HG03457 (cell line): ENCODE measurements around the gene THSD8.
"Not testable (repeated sequence)": the region's sequence is repeated elsewhere in the genome, so short reads cannot be mapped to it uniquely, and the experiment has no call there.

ENCODE experiments used
- ATAC-seq: cut with Tn5 transposase; IDR thresholded peaks from one replicate; pipeline ENCODE4 v1.9.1; 2021; ENCODE audit warnings: moderate number of reproducible peaks; ENCODE audit not compliant: unreplicated experiment

The THSD8 gene

GRCh38 chr19:12821761-12822160 lies 19.9 kb downstream of the THSD8 start:
- no peak for ATAC-seq

GRCh38 chr19:12825254-12826131 lies 23.6 kb downstream of the THSD8 start:
- no peak for ATAC-seq

GRCh38 chr19:12828494-12828893 lies 26.6 kb downstream of the THSD8 start:
- no peak for ATAC-seq

- no peak for ATAC-seq
Observed at GRCh38 chr19:12833418-12833737, 31.5 kb downstream of the THSD8 start.

GRCh38 chr19:12833738-12834565 lies 32.1 kb downstream of the THSD8 start:
- ATAC-seq: no peak

- no peak for ATAC-seq
Observed at GRCh38 chr19:12834566-12834943, 32.7 kb downstream of the THSD8 start, which contains the start of gene RTBDN. RTBDN (minus strand) TSS chr19:12834579; CDS start chr19:12829979, 4,600 bp downstream.

GRCh38 chr19:12834976-12835757 lies 33.3 kb downstream of the THSD8 start:
- ATAC-seq: no peak

- no peak for ATAC-seq
Observed at GRCh38 chr19:12836529-12836863, 34.6 kb downstream of the THSD8 start.

- no peak for ATAC-seq
Observed at GRCh38 chr19:12837225-12837624, 35.4 kb downstream of the THSD8 start.

GRCh38 chr19:12838182-12838885 lies 36.5 kb downstream of the THSD8 start, which contains the start of gene MAST1:
MAST1 (plus strand) TSS chr19:12838515; CDS start chr19:12838573, 58 bp downstream.
- ATAC-seq: no peak

- no peak for ATAC-seq
Observed at GRCh38 chr19:12838886-12839756, 37.3 kb downstream of the THSD8 start.

- ATAC-seq: no peak
Observed at GRCh38 chr19:12840091-12841079, 38.5 kb downstream of the THSD8 start.

- no peak for ATAC-seq
Observed at GRCh38 chr19:12841094-12841493, 39.2 kb downstream of the THSD8 start.

GRCh38 chr19:12842511-12842910 lies 40.6 kb downstream of the THSD8 start:
- no peak for ATAC-seq

GRCh38 chr19:12843328-12843727 lies 41.5 kb downstream of the THSD8 start:
- no peak for ATAC-seq

GRCh38 chr19:12843999-12844732 lies 42.3 kb downstream of the THSD8 start:
- ATAC-seq: no peak

GRCh38 chr19:12846613-12847012 lies 44.7 kb downstream of the THSD8 start:
- not testable (repeated sequence) for ATAC-seq
